DOHH2 (cell line): Measurements from ENCODE around the gene LIPC.

Experiments used
- H3F3A ChIP-seq: fragments of 200-600 bp; sonication (generic), shearing (Covaris generic); 2 replicates; pipeline ENCODE4 v1.6.0; 2016; ENCODE audit warnings: antibody characterized with exemption, mild to moderate bottlenecking; ENCODE audit not compliant: control insufficient read depth, insufficient read depth
- H3K27ac ChIP-seq: fragments of 200-600 bp; sonication (generic); 2 replicates; pipeline ENCODE4 v1.5.1; 2014; ENCODE audit warnings: low read depth, mild to moderate bottlenecking, low read length, moderate library complexity
- H3K27me3 ChIP-seq: fragments of 200-600 bp; sonication (generic); 2 replicates; pipeline ENCODE4 v1.6.1; 2014; ENCODE audit warnings: mild to moderate bottlenecking, low read length, mixed read lengths; ENCODE audit not compliant: control insufficient read depth
- H3K36me3 ChIP-seq: fragments of 200-600 bp; sonication (generic); 2 replicates; pipeline ENCODE4 v1.6.1; 2014; ENCODE audit warnings: mild to moderate bottlenecking, low read length, moderate library complexity, mixed read lengths; ENCODE audit not compliant: control insufficient read depth
- H3K4me1 ChIP-seq: fragments of 200-600 bp; sonication (generic); 2 replicates; pipeline ENCODE4 v1.6.1; 2014; ENCODE audit warnings: mild to moderate bottlenecking, low read length, mixed read lengths; ENCODE audit not compliant: control insufficient read depth
- H3K4me2 ChIP-seq: fragments of 200-600 bp; sonication (generic); 2 replicates; pipeline ENCODE4 v1.6.0; 2014; ENCODE audit warnings: mild to moderate bottlenecking, low read length, moderate library complexity
- H3K4me3 ChIP-seq: fragments of 200-600 bp; sonication (generic); 2 replicates; pipeline ENCODE4 v1.5.1; 2014; ENCODE audit warnings: mild to moderate bottlenecking, low read length, mixed read lengths
- H3K79me2 ChIP-seq: fragments of 200-600 bp; sonication (generic); 2 replicates; pipeline ENCODE4 v1.6.1; 2014; ENCODE audit warnings: mild to moderate bottlenecking, low read length, mixed read lengths; ENCODE audit not compliant: control insufficient read depth
- H3K9me2 ChIP-seq: fragments of 200-600 bp; sonication (generic); replicated peaks from 2 replicates; pipeline ENCODE4 v1.6.1; 2014; ENCODE audit warnings: mild to moderate bottlenecking, low read length, mixed read lengths; ENCODE audit not compliant: control insufficient read depth
- H3K9me3 ChIP-seq: fragments of 200-600 bp; sonication (generic); 2 replicates; pipeline ENCODE4 v1.6.1; 2014; ENCODE audit warnings: antibody characterized with exemption, low read length, mixed read lengths; ENCODE audit not compliant: control insufficient read depth, insufficient read depth
- H4K20me1 ChIP-seq: fragments of 200-600 bp; sonication (generic); 2 replicates; pipeline ENCODE4 v1.6.0; 2014; ENCODE audit warnings: low read depth, mild to moderate bottlenecking, antibody characterized with exemption, low read length, moderate library complexity; ENCODE audit not compliant: control insufficient read depth, insufficient read depth
- EZH2phosphoT487 ChIP-seq: fragments of 200-600 bp; sonication (generic); IDR thresholded peaks from 2 replicates; pipeline ENCODE4 v1.6.1; 2017; ENCODE audit warnings: borderline replicate concordance, mild to moderate bottlenecking, antibody characterized with exemption, low read length, moderate library complexity, mixed read lengths
- TF ChIP-seq, protein P1 (sequence below): fragments of 200-600 bp; sonication (generic); IDR thresholded peaks from one replicate; pipeline ENCODE4 v1.5.1; 2014; ENCODE audit warnings: antibody characterized with exemption, mild to moderate bottlenecking, low read depth, low read length; ENCODE audit not compliant: poor library complexity, severe bottlenecking

LIPC gene

DNA sequence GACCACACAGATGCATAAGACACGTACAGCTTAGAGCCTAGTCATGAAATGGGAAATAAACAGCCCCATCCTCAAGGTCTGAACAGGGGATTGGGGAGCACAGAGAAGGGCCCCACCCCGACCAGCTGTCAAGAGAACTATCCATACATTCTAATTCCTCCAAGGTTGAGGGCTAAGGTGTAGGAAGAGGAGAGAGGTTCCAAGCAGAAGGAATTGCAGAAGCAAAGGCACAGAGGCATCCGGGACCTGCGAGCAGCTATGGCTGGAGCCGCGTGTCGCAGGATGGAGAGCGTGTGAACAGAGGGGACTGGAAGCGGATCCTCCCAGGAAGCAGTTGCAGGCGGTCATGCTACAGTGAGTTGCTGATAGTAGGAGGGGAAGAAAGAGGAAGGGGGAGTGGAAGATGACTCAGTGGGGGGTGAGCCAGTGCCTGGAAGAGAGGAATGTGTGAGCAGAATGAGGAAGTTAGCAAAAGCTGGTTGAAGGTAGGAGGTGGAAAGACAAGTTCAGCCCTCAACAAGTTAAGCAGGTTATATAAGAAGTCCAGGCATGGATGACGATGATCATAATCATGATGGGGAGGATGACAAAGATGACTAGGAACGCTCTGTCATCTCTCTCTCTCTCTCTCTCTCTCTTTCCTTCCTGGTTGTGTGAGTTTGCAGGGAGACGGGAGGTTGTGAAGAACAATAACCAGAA, 89.7 kb downstream of the LIPC start:
- Histone ChIP-seq H3K9me3 (no peaks in the 10 kb centered on the region), H3K4me1 (peaks cover 6% of the 10 kb centered on the region), H3K9me2 (no peaks in the 10 kb centered on the region), H3K4me3 (no peak overlapping the region), H4K20me1 (no peaks in the 10 kb centered on the region), H3F3A (no peaks in the 10 kb centered on the region), H3K4me2 (no peak overlapping the region), H3K79me2 (no peaks in the 10 kb centered on the region), H3K36me3 (no peaks in the 10 kb centered on the region), H3K27ac (no peak overlapping the region), H3K27me3 (no peaks in the 10 kb centered on the region)
- TF ChIP-seq, protein P1, sequence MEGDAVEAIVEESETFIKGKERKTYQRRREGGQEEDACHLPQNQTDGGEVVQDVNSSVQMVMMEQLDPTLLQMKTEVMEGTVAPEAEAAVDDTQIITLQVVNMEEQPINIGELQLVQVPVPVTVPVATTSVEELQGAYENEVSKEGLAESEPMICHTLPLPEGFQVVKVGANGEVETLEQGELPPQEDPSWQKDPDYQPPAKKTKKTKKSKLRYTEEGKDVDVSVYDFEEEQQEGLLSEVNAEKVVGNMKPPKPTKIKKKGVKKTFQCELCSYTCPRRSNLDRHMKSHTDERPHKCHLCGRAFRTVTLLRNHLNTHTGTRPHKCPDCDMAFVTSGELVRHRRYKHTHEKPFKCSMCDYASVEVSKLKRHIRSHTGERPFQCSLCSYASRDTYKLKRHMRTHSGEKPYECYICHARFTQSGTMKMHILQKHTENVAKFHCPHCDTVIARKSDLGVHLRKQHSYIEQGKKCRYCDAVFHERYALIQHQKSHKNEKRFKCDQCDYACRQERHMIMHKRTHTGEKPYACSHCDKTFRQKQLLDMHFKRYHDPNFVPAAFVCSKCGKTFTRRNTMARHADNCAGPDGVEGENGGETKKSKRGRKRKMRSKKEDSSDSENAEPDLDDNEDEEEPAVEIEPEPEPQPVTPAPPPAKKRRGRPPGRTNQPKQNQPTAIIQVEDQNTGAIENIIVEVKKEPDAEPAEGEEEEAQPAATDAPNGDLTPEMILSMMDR = no peak
- no peak for TF ChIP-seq EZH2phosphoT487

- H4K20me1 ChIP-seq = no peaks in the 10 kb centered on the region
- H3K4me3 ChIP-seq = no peak overlapping the region
- no peak overlapping the region for H3K27ac ChIP-seq
- no peak overlapping the region for H3K4me2 ChIP-seq
- no peaks in the 10 kb centered on the region for H3K79me2 ChIP-seq
- H3K36me3 ChIP-seq = no peaks in the 10 kb centered on the region
- H3K9me3 ChIP-seq = no peaks in the 10 kb centered on the region
- H3K9me2 ChIP-seq = no peaks in the 10 kb centered on the region
- no peak for TF ChIP-seq EZH2phosphoT487
- TF ChIP-seq, protein P1 = no peak
- no peaks in the 10 kb centered on the region for H3K27me3 ChIP-seq
- peaks cover 6% of the 10 kb centered on the region for H3K4me1 ChIP-seq
- H3F3A ChIP-seq = no peaks in the 10 kb centered on the region
These were observed 90.6 kb downstream of the LIPC start for GRCh38 chr15:58522391-58522790.

DNA sequence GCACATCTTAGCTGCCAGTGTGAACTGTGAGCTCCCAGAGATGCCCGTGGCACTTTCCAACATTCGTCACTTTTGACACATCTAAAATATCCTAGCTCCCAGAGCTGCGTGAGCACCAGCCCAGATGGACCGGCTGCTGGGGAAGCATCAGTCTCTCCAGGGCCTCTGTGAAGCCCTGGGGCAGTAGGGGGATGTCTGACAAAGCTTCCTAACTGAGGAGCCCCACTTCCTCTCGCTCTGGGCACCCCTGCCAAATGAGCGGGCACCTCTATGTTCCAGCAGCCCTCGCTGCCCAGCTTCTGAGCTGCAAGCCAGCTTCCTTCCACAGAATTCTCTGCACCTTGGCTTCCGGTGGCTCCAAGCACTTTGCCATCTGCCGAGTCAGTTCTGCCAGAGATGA, 91.1 kb downstream of the LIPC start:
- H3K4me3 ChIP-seq = no peak overlapping the region
- H3K27me3 ChIP-seq = no peaks in the 10 kb centered on the region
- H3K4me1 ChIP-seq = peaks cover 6% of the 10 kb centered on the region
- no peaks in the 10 kb centered on the region for H3K9me2 ChIP-seq
- no peak for TF ChIP-seq EZH2phosphoT487
- TF ChIP-seq, protein P1 = no peak
- H3K79me2 ChIP-seq = no peaks in the 10 kb centered on the region
- H4K20me1 ChIP-seq = no peaks in the 10 kb centered on the region
- H3K9me3 ChIP-seq = no peaks in the 10 kb centered on the region
- no peaks in the 10 kb centered on the region for H3K36me3 ChIP-seq
- no peak overlapping the region for H3K27ac ChIP-seq
- no peaks in the 10 kb centered on the region for H3F3A ChIP-seq
- H3K4me2 ChIP-seq = no peak overlapping the region
